B cell (primary cell): ENCODE results near the gene FAF1.

Experiments
- CTCF ChIP-seq: fragments of 200-600 bp; IDR thresholded peaks from one replicate; pipeline ENCODE4 v1.8.0; 2022; ENCODE audit warnings: antibody characterized with exemption, mild to moderate bottlenecking
- EZH2 ChIP-seq: IDR thresholded peaks from 2 replicates; pipeline ENCODE4 v1.6.1; 2012; ENCODE audit warnings: borderline replicate concordance, low read depth, mild to moderate bottlenecking, moderate library complexity, low read length; ENCODE audit not compliant: insufficient read depth, poor library complexity, severe bottlenecking

- no peak for TF ChIP-seq CTCF
- no peak for TF ChIP-seq EZH2
Observed at GRCh38 chr1:50822035-50822776, 137.9 kb downstream of the FAF1 start.
